NCI-H345 treated with DMSO at 0.1 percent for 48 hours (cell line): ENCODE data around the gene ZNF512B.

ENCODE experiments used
- DNase-seq: peaks from one replicate; lab custom pipeline; 2025; ENCODE audit not compliant: unreplicated experiment; lab: John Stamatoyannopoulos, UW

The ZNF512B gene

DNA sequence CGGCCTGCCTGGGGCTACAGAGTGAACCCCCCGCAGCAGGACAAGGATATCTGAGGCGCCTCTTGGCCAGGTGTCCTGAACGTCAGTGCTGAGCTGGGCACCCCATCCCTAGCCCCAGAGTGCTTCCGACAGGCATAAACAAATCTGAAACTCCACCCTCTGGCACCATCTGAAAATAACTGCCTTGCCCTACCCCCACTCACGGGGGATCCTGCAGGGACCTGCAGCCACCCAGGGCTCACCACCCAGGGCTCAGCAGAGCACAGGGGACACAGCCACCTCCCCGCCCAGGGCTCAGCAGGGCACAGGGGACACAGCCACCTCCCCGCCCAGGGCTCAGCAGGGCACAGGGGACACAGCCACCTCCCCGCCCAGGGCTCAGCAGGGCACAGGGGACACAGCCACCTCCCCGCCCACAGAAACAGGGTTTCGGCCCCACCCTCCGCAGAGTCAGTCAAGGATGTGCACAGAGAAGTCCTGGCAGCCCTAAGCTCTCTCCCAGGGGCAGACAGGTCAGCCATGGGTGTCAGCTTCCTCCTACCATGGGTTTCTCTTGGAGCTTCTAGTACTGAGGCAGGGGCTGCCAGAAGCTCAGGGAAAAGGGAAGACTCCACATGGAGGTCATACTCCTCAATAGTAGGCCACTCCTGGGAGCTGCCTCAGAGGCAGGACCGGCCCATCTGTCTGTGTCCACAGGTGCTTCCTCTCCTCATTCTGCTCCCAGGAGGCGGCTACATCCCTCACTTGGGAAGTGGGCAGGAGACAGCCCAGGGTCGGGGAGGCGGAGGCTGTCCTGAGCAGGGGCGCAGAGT, 18.1 kb downstream of the ZNF512B start:
- DNase-seq = no peak

DNA sequence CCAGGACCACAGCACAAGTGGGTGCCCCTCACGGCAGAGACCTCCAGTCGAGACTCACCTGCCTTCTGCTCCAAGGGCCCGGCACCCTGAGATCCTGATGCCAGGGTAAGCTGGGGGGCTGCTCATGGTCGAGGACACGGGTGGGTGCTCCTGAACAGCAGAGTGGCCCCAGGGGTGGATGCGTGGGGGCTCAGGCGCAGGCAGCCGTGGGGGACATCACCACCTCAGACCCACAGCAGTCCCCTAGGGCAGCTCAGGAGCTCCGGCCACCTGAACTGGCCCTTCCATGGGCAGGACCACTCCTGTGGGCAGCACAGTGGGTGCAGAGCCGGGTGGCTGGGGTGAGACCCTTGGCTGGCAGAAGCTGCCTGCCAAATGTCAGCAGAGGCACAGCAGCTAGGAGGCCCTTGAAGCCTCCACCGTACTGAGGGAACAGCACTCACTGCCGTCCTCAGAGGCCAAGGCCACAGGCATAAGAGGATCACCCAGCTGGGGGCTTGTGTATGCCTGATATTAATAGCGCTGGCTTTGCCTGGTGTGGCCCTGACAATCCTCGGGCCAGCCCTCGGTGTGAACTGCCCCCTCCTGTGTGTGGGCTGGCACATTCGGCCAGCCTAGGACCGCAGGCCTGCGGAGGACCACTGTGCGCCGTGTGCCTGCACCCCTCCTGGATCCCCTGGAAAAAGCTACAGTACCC, 18.9 kb downstream of the ZNF512B start:
- no peak for DNase-seq

DNA sequence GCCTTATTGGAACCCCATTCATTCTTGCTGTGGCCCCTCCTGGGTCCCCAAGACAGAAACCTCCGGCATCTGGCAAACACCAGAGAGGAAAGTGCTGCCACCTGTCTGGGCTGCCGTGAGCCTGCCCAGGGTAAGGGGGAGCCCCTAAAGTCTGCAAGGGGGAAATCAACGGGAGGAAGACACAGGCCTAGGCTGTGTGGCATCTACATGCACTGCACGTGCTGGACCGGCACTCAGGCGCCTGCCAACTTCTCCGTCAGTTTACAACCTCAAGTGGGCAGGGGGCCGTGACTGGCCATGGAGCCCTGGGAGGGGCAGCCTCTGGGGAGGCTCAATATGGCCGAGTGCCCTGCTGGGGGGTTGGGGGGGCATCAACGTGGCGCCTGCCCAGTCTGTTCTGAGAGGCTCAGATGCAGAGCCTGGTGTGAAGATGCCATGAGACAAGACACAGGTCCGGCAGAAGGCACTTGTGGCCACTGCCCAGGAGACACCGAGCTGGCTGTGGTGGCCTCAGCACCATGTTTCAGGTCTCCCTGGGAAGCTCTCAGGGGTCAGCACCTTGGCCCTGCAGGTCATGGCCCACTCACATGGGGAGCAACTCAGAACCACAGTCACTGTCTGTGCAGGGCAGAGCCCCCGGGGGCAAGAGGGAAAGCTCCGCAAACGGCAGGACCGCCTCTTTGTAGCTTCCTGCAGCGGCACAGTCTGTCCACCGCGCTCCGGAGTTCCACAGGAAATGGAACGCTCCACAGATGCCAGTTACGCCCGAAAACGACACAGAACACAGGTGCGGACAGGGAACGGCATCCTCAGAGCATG, 21.9 kb downstream of the ZNF512B start:
- DNase-seq = no peak

- DNase-seq = no peak
Measured at GRCh38 chr20:63946986-63947637, 22.6 kb downstream of the ZNF512B start.

- DNase-seq = no peak
Measured at GRCh38 chr20:63945921-63946920, 23.5 kb downstream of the ZNF512B start.

- DNase-seq = no peak
Measured at GRCh38 chr20:63945031-63945658, 24.6 kb downstream of the ZNF512B start.

DNA sequence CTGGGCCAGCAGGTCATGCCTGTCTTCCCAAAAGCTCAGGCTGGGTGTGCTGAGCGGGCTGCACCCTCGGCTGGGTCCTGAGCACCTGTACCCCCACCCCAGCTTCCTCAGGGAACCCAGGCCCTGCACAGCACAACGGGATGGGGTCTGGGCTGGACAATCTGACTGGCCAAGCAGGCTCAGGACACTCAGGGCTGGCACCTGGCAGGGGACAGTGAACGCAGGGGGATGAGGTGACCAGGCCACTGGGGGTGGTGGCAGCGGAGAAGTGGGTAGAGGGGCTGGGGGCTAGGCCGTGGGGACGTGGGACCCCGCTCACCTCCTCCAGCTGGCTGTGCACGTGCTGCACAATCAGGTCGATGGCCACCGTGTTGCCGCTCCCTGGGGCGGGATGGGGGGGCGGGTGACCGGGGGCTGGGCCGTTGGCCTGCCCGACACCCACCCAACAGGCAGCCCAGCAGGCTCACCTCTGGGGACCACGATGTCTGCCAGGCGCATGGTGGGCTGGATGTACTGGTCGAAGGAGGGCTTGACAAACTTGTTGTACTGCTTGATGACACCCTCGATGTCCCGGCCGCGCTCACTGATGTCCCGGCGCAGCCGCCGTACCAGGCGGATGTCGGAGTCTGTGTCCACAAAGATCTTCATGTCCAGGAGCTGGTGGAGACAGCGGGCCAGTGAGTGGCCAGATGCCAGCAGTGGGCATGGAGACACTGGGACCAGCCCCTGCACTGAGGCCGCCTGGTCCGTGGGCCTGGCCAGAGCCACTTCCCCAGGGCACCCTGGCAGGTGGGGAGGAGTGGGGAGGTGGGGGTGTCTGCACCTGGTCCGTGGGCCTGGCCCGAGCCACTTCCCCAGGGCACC, 25.4 kb downstream of the ZNF512B start:
- DNase-seq = no peak

DNA sequence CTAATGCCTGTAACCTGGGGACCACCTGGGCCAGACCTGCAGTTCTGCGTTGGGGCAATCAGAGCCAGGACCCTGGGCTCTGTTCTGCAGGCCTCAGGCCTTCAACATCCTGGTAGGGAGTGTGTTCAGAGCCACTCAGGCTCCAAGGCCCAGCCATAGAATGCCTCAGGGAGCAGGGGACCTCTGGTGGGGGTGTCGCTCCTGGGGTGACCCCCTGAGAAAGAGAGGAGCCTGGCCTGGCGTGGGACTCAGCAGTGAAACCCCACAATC, 26.0 kb downstream of the ZNF512B start:
- no peak for DNase-seq

GRCh38 chr20:63942969-63943807, 26.5 kb downstream of the ZNF512B start:
- no peak for DNase-seq

DNA sequence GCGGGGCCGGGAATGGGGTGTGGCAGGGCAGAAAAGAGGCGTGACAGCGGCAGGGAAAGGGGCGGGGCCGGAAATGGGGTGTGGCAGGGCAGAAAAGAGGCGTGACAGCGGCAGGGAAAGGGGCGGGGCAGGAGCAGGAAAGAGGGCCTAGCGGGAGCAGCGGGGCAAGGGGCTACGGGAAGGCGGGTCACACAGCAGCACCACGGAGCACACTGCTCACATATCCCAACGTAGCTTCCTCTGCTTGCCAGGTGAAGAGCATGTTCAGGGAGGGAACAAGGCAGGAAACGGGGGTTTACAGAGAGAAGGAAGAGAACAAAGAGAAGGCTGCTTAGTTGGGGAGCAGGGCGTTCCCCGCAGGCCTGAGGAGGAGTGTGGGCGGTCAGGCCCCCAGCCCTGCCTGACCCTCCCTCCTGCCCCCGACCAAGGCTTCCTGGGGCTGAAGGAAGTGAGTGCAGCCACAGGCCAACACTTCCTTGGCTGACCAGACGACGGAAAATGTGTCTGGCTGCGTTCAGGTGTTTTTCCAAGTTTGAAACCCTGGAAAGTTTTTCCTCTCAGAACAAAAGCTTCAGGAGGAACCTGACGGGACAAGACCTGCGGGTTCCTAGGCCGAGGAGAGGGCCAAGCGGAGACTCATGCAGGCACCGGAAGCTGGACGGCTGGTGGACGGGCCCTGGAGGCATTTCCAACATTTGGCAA, 27.3 kb downstream of the ZNF512B start:
- no peak for DNase-seq

DNA sequence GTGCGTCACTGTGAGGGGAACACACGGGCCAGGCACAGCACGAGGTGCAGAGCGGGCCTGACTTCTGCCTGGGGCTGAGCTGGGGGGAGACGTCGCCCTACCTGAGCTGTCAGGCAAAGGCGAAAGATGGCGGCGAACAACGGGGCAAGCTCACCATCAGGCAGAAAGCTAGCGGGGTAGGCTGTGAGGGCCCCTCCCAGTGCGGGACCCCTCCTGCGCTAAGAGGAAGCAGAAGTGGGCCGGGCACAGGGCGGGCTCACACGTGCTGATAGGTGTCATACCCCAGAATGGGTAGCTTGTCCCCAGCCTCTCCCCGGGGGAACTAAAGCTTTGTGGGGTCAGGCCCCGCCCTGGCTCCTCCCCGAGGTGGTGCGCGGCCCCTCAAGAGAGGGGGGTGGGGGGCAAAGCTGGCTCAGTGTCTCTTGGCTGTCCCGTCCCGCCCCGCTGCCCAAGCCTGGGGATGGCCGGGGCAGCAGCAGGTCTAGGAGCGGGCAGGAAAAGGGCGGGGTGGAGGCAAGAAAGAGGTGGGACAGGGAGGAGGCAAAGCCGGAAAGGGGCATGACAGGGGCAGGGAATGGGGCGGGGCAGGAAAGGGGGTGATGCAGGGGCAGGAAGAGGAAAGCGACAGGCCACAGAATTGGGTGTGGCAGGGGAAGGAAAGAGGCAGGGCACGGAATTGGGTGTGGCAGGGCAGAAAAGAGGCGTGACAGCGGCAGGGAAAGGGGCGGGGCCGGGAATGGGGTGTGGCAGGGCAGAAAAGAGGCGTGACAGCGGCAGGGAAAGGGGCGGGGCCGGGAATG, 28.2 kb downstream of the ZNF512B start:
- DNase-seq = no peak

- no peak for DNase-seq
Measured at GRCh38 chr20:63940472-63941266, 29.1 kb downstream of the ZNF512B start.

DNA sequence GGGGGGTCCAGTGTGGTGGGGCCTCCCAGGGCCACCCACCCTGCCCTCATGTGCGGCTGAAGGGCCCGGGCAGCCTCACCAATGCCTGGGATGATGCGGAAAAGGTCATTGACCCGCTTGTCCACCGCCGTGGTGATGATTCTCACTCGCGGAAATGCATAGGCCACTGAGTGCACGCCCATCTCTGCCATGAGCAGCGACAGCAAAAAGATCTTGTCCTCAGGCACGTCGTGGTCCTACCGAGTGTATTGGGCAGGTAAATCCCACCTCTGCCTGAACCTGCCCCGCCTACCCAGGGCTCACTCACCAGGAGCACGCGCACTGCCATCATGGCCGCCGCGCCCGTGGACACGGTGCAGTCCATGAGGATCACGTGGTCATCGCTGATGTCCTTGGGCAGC, 29.7 kb downstream of the ZNF512B start:
- no peak for DNase-seq

- no peak for DNase-seq
Measured at GRCh38 chr20:63939061-63939935, 30.4 kb downstream of the ZNF512B start.

DNA sequence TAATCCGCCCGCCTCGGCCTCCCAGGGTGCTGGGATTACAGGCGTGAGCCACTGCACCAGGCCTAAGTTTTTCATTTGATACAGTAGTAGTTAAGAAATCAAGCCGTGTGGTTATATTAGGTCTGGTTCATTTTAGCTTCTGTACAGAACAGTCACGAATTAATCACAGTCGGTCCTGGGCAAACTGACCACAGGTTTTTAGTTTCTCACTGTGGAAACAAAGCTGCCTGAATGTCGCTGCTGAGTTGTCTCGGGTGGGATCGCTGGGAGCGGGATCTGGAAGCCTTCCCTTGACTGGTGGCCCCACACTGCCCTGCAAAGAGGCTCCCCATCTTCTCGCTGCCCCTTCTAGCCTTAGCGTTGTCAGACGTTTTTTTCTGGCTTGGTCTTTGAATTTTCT, 32.1 kb downstream of the ZNF512B start:
- no peak for DNase-seq
